ENCODE data around the gene ARL6IP4. TPM values are rescaled to one million over a fixed set of nuclear protein-coding genes. Genes with fewer than 3 reads are reported as not detected.

ARL6IP4 gene
- total RNA-seq, 3 donors from 2014 or later = 127 to 171 (median 128) TPM

DNA sequence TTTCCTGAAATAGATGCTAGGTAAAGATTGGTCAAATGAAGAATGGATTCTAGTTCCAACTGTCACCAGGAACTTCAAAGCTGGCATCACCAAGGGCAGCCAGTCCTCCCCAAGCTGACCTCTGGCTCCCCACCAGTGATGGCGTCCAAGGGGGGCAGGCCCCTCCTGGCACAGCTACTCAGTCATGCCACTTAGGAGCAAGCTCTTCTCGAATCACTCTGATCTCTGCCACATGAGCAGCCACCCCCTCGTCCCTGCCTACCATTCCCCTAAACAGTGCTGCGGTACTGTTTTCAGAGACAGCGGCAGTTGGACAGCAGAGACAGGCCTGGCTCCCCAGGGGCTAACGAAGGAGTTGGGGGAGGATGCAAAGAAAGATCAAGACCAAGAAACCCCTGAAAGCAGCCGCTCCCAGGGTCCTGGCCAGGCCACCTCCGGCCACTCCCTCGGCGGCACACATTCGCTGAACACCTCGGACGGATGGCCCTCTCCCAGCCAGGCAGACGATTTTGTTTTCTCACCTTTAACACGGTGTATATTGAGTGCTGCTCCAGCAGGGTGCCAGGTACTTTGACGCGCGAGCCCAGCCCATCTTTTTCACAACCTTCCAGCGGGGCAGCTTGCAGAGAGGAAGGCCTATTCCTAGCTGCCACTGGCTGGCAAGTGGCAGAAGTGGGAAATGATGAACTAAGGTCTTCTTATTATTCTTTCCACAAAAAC lies 47.4 kb downstream of the ARL6IP4 start:
- Histone ChIP-seq H3K4me3 (no peak overlapping the region), H3K9me3 (no peaks in the 10 kb centered on the region), H3K4me1 (ENCODE audit: low read depth) (peaks cover 6% of the 10 kb centered on the region), H3K36me3 (ENCODE audit: low read depth) (no peaks in the 10 kb centered on the region)
- intact Hi-C loops (cut with DNase I, micrococcal nuclease) = no loop called here
- ATAC-seq (no peak), DNase-seq (no peak)
- TF ChIP-seq, protein P1, sequence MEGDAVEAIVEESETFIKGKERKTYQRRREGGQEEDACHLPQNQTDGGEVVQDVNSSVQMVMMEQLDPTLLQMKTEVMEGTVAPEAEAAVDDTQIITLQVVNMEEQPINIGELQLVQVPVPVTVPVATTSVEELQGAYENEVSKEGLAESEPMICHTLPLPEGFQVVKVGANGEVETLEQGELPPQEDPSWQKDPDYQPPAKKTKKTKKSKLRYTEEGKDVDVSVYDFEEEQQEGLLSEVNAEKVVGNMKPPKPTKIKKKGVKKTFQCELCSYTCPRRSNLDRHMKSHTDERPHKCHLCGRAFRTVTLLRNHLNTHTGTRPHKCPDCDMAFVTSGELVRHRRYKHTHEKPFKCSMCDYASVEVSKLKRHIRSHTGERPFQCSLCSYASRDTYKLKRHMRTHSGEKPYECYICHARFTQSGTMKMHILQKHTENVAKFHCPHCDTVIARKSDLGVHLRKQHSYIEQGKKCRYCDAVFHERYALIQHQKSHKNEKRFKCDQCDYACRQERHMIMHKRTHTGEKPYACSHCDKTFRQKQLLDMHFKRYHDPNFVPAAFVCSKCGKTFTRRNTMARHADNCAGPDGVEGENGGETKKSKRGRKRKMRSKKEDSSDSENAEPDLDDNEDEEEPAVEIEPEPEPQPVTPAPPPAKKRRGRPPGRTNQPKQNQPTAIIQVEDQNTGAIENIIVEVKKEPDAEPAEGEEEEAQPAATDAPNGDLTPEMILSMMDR (IDR thresholded peaks at IDR 0.05) = no peak

DNA sequence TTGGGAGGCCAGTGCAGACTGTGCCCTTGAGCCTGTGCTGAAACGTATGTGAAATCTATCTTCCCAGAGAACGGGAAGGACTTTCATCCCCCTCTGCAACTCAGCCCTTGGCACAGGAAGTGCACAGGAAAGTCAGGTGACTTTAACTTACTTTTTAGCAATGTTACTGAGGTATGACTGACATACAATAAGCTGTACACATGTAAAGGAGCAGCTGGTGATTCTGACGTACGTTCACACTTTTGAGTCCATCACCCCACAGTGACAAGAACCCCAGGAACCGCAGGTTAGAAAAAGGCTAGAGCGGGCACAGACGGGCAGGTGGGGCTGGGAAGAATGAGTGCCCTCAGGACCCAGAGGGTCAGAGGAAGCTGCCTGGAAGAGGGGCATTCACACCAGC lies 48.0 kb downstream of the ARL6IP4 start:
- ATAC-seq (no peak), DNase-seq (peak in 1 of 3 donors; percentile 12)
- intact Hi-C loops (cut with DNase I, micrococcal nuclease) = no loop called here
- Histone ChIP-seq H3K4me3 (no peak overlapping the region), H3K4me1 (ENCODE audit: low read depth) (peaks cover 6% of the 10 kb centered on the region), H3K36me3 (ENCODE audit: low read depth) (no peaks in the 10 kb centered on the region), H3K9me3 (no peaks in the 10 kb centered on the region)
- TF ChIP-seq, protein P1 (IDR thresholded peaks at IDR 0.05) = no peak

DNA sequence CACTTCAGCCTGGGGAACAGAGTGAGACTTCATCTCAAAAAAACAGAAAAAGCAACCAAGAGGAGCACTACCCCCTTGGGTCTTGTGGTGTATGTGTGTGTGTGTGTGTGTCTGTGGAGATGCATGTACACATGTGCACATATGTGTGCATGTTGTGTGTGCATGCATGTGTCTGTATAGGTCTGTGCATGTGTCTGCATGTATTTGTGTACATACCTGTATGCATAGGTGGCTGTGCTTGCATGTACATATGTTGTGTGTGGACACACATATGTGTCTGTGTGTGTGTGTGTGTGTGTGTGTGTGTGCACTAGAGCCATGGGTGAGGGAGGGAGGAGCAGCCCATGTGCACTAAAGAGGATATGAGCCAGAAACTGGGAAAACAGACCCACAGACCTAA lies 49.1 kb downstream of the ARL6IP4 start:
- Histone ChIP-seq H3K9me3 (no peaks in the 10 kb centered on the region), H3K4me3 (no peak overlapping the region), H3K36me3 (ENCODE audit: low read depth) (no peaks in the 10 kb centered on the region), H3K4me1 (ENCODE audit: low read depth) (peaks cover 5% of the 10 kb centered on the region)
- DNase-seq = no peak
- TF ChIP-seq, protein P1 (IDR thresholded peaks at IDR 0.05) = no peak
- ATAC-seq = no peak
- intact Hi-C loops (cut with DNase I, micrococcal nuclease) = no loop called here

DNA sequence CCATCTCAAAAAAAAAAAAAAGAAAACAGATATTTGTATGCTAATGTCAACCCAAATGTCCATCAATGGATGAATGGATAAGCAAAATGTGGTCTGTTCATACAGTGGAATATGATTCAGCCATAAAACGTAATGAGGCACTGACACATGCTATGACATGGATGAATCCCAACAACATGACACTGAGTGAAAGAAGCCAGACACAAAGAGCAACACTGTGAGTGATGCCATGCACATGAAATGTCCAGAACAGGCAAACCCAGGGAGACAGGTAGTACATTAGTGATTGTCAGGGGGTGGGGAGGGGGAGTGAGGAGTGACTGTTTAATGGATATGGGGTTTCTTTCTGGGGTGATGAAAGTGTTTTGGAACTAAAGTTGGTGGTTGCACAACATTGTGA lies 50.2 kb downstream of the ARL6IP4 start:
- DNase-seq = no peak
- intact Hi-C loops (cut with DNase I, micrococcal nuclease) = no loop called here
- H3K9me3 ChIP-seq = no peaks in the 10 kb centered on the region
- no peaks in the 10 kb centered on the region for H3K36me3 ChIP-seq (ENCODE audit: low read depth)
- H3K4me3 ChIP-seq = no peak overlapping the region
- no peaks in the 10 kb centered on the region for H3K4me1 ChIP-seq (ENCODE audit: low read depth)
- TF ChIP-seq, protein P1 (IDR thresholded peaks at IDR 0.05) = no peak
- ATAC-seq = no peak

DNA sequence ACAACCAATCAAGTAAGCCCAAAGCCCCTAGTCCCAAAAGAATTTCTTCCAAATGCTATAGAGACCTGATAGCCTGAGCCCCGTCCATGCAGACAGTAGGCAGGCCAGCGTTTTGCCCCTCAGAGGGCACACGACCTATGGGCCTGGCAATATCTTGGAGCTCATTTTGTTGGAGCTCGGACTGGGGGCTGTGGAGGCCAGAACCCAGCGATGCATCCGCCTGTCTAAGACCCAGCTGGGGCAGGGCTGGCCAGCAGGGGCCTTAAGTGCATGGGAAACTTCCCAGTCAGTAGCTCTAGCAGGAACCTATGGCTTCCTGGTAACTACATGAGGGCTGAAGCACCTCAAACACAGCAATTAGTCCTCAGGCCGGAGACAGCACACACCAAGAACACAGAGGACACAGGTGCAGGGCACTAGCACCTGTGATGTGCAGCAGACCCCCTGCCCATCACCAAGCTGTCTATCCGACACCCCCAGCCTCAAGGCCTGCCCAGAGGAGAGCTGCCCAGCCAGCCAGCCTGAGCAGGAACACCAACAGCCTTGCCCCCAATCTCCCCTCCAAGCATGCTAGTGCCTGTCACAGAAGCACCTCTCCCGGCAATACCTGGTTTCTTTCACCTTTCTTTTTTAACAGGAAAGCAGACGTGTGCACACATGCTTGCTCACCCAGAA lies 50.8 kb downstream of the ARL6IP4 start:
- intact Hi-C loops (cut with DNase I, micrococcal nuclease) = no loop called here
- ATAC-seq = no peak
- no peak for DNase-seq

More for the DNA sequence above, 50.8 kb downstream of the ARL6IP4 start:
- Histone ChIP-seq H3K36me3 (ENCODE audit: low read depth) (no peaks in the 10 kb centered on the region), H3K4me1 (ENCODE audit: low read depth) (no peaks in the 10 kb centered on the region), H3K9me3 (no peaks in the 10 kb centered on the region), H3K4me3 (no peak overlapping the region)
- TF ChIP-seq, protein P1 (IDR thresholded peaks at IDR 0.05) = no peak

Small RNA genes within 50 kb of the gene (microRNA-seq; reads per million reads assigned to microRNA genes)
- not detected for gene MIR4304

Other genes with a start within 250 kb of the ARL6IP4 start
- gene HCAR1, start 249.8 kb upstream of the ARL6IP4 start, total RNA-seq = under 1 TPM; 0.06 to 0.09 (median 0.07) TPM
- gene DENR, start 227.9 kb upstream of the ARL6IP4 start, total RNA-seq = 10 to 100 TPM; 30.9 to 40.3 (median 33.2) TPM
- 1 to 10 TPM in 1 of 3 donors, under 1 TPM in 2; 0.39 to 1.2 (median 0.58) TPM for gene CCDC62, start 206.1 kb upstream of the ARL6IP4 start, total RNA-seq
- 10 to 100 TPM; 37.8 to 76.5 (median 73.1) TPM for gene HIP1R, start 145.2 kb upstream of the ARL6IP4 start, total RNA-seq
- 100 to 1,000 TPM in 1 of 3 donors, 10 to 100 TPM in 2; 50.7 to 108 (median 81.8) TPM for gene VPS37B, start 84.6 kb upstream of the ARL6IP4 start, total RNA-seq
- gene ABCB9, start 14.2 kb upstream of the ARL6IP4 start, total RNA-seq = 1 to 10 TPM; 6.3 to 8.2 (median 6.4) TPM
- gene OGFOD2, start 5.4 kb upstream of the ARL6IP4 start, total RNA-seq = 10 to 100 TPM; 17.0 to 25.0 (median 23.7) TPM
- 10 to 100 TPM; 16.7 to 22.7 (median 20.8) TPM for gene PITPNM2, start 170.4 kb downstream of the ARL6IP4 start, total RNA-seq